ENCODE results near the gene POLG2.

- TF ChIP-seq POLR2A (IDR thresholded peaks at IDR 0.05) = no peak
- TF ChIP-seq, protein P1, sequence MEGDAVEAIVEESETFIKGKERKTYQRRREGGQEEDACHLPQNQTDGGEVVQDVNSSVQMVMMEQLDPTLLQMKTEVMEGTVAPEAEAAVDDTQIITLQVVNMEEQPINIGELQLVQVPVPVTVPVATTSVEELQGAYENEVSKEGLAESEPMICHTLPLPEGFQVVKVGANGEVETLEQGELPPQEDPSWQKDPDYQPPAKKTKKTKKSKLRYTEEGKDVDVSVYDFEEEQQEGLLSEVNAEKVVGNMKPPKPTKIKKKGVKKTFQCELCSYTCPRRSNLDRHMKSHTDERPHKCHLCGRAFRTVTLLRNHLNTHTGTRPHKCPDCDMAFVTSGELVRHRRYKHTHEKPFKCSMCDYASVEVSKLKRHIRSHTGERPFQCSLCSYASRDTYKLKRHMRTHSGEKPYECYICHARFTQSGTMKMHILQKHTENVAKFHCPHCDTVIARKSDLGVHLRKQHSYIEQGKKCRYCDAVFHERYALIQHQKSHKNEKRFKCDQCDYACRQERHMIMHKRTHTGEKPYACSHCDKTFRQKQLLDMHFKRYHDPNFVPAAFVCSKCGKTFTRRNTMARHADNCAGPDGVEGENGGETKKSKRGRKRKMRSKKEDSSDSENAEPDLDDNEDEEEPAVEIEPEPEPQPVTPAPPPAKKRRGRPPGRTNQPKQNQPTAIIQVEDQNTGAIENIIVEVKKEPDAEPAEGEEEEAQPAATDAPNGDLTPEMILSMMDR (IDR thresholded peaks at IDR 0.05) = no peak
Measured at GRCh38 chr17:64457156-64457555, 39.7 kb downstream of the POLG2 start.

Measured in thyroid gland (tissue), 4 donors.